Neural cell (in vitro differentiated cells): ENCODE data around the gene PEX7. TPM values are rescaled to one million over a fixed set of nuclear protein-coding genes. Genes with fewer than 3 reads are reported as not detected.
"Not testable (repeated sequence)": the region's sequence is repeated elsewhere in the genome, so short reads cannot be mapped to it uniquely, and the experiment has no call there.

ENCODE experiments used
- H2AFZ ChIP-seq: fragments of 200-600, 300-800 bp; sonication (generic), shearing (Covaris generic); 2 replicates; pipeline ENCODE4 v1.6.0; 2014; ENCODE audit warnings: low read depth, mild to moderate bottlenecking, antibody characterized with exemption, low read length, moderate library complexity
- H3F3A ChIP-seq: fragments of 200-600 bp; shearing (Covaris generic); 2 replicates; pipeline ENCODE4 v1.6.1; 2016; ENCODE audit warnings: mild to moderate bottlenecking, moderate library complexity, mixed read lengths, antibody characterized with exemption, low read length; ENCODE audit not compliant: insufficient read depth, poor library complexity, severe bottlenecking
- H3K27ac ChIP-seq: fragments of 200-600, 300-800 bp; sonication (generic), shearing (Covaris generic); 2 replicates; pipeline ENCODE4 v1.5.1; 2014; ENCODE audit warnings: mild to moderate bottlenecking, low read length, moderate library complexity
- H3K27me3 ChIP-seq: fragments of 300-800, 200-600 bp; sonication (generic), shearing (Covaris generic); 2 replicates; pipeline ENCODE4 v1.6.0; 2014; ENCODE audit warnings: mild to moderate bottlenecking, low read depth, low read length, moderate library complexity; ENCODE audit not compliant: insufficient read depth
- H3K36me3 ChIP-seq: fragments of 300-800, 200-600 bp; sonication (generic), shearing (Covaris generic); 2 replicates; pipeline ENCODE4 v1.5.1; 2014; ENCODE audit warnings: mild to moderate bottlenecking, antibody characterized with exemption, low read length, moderate library complexity; ENCODE audit not compliant: insufficient read depth
- H3K4me2 ChIP-seq: fragments of 300-800, 200-600 bp; sonication (generic), shearing (Covaris generic); 2 replicates; pipeline ENCODE4 v1.6.0; 2014; ENCODE audit warnings: mild to moderate bottlenecking, low read length
- H3K4me3 ChIP-seq: fragments of 300-800, 200-600 bp; sonication (generic), shearing (Covaris generic); 2 replicates; pipeline ENCODE4 v1.5.1; 2014; ENCODE audit warnings: mild to moderate bottlenecking, low read length, moderate library complexity
- H3K79me2 ChIP-seq: fragments of 200-600 bp; shearing (Covaris generic); replicated peaks from 2 replicates; pipeline ENCODE4 v1.6.0; 2014; ENCODE audit warnings: mild to moderate bottlenecking, low read length, moderate library complexity; ENCODE audit not compliant: insufficient read depth
- H3K9ac ChIP-seq: fragments of 300-800, 200-600 bp; sonication (generic), shearing (Covaris generic); 2 replicates; pipeline ENCODE4 v1.6.1; 2016; ENCODE audit warnings: mild to moderate bottlenecking, low read length, mixed read lengths
- H3K9me2 ChIP-seq: fragments of 200-600 bp; shearing (Covaris generic); 2 replicates; pipeline ENCODE4 v1.6.1; 2016; ENCODE audit warnings: mild to moderate bottlenecking, low read length, mixed read lengths; ENCODE audit not compliant: insufficient read depth
- H3K9me3 ChIP-seq: fragments of 200-600, 300-800 bp; sonication (generic), shearing (Covaris generic); 2 replicates; pipeline ENCODE4 v1.6.1; 2016; ENCODE audit warnings: mild to moderate bottlenecking, mixed run types, low read length, moderate library complexity, mixed read lengths
- H4K20me1 ChIP-seq: fragments of 200-600 bp; shearing (Covaris generic); 2 replicates; pipeline ENCODE4 v1.6.1; 2016; ENCODE audit warnings: mild to moderate bottlenecking, mixed run types; ENCODE audit not compliant: insufficient read depth
- CTCF ChIP-seq: fragments of 450-650 bp; IDR thresholded peaks from 2 replicates; pipeline ENCODE4 v1.5.1; 2014; ENCODE audit warnings: antibody characterized with exemption, mild to moderate bottlenecking, moderate library complexity; ENCODE audit not compliant: poor library complexity, severe bottlenecking
- EP300 ChIP-seq: fragments of 450-650 bp; conservative IDR thresholded peaks from 2 replicates; pipeline ENCODE4 v1.6.1; 2014; ENCODE audit warnings: antibody characterized with exemption, mild to moderate bottlenecking, moderate library complexity; ENCODE audit not compliant: poor library complexity, severe bottlenecking
- EZH2 ChIP-seq: fragments of 200-600, 300-800 bp; shearing (Covaris generic), sonication (generic); IDR thresholded peaks from 2 replicates; pipeline ENCODE4 v1.6.1; 2014; ENCODE audit warnings: antibody characterized with exemption, low read length, borderline replicate concordance, mild to moderate bottlenecking; ENCODE audit not compliant: insufficient read depth, poor library complexity, severe bottlenecking
- MXI1 ChIP-seq: fragments of 450-650 bp; conservative IDR thresholded peaks from 2 replicates; pipeline ENCODE4 v1.6.1; 2014; ENCODE audit warnings: antibody characterized with exemption, mild to moderate bottlenecking; ENCODE audit not compliant: poor library complexity, severe bottlenecking
- POLR2AphosphoS5 ChIP-seq: IDR thresholded peaks from 2 replicates; pipeline ENCODE4 v1.6.1; 2012
- RAD21 ChIP-seq: fragments of 450-650 bp; conservative IDR thresholded peaks from 2 replicates; pipeline ENCODE4 v1.6.1; 2014; ENCODE audit warnings: antibody characterized with exemption, mild to moderate bottlenecking, moderate library complexity
- REST ChIP-seq: IDR thresholded peaks from 2 replicates; pipeline ENCODE4 v1.6.1; 2012; ENCODE audit warnings: borderline replicate concordance
- SMC3 ChIP-seq: fragments of 450-650 bp; conservative IDR thresholded peaks from 2 replicates; pipeline ENCODE4 v1.6.1; 2014; ENCODE audit warnings: antibody characterized with exemption, mild to moderate bottlenecking, moderate library complexity; ENCODE audit not compliant: poor library complexity
- TAF1 ChIP-seq: IDR thresholded peaks from 2 replicates; pipeline ENCODE4 v1.6.1; 2012; ENCODE audit warnings: low read depth
- polyA plus RNA-seq: library from polyadenylated mRNA; depleted of rRNA; stranded (reverse); fragments of >200 nt; gene quantifications from 2 replicates; pipeline ENCODE4 v1.2.3, GENCODE V29; 2014

Gene PEX7
- polyA plus RNA-seq, 1 donor from 2014 or later: 10.8 TPM

DNA sequence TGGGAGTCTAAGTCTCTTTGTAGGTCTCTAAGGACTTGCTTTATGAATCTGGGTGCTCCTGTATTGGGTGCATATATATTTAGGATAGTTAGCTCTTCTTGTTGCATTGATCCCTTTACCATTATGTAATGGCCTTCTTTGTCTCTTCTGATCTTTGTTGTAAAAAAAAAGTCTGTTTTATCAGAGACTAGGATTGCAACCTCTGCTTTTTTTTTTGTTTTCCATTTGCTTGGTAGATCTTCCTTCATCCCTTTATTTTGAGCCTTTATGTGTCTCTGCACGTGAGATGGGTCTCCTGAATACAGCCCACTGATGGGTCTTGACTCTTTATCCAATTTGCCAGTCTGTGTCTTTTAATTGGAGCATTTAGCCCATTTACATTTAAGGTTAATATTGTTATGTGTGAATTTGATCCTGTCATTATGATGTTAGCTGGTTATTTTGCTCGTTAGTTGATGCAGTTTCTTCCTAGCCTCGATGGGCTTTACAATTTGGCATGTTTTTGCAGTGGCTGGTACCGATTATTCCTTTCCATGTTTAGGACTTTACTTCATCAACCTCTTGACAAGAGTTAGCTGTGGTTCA, 27.7 kb downstream of the PEX7 start:
- not testable (repeated sequence) for H3K9ac ChIP-seq, H3K27me3 ChIP-seq, H3K9me3 ChIP-seq, H3K36me3 ChIP-seq, H3K27ac ChIP-seq, H3K79me2 ChIP-seq, H3K4me2 ChIP-seq, H4K20me1 ChIP-seq, H3K4me3 ChIP-seq, H3K9me2 ChIP-seq, H2AFZ ChIP-seq, H3F3A ChIP-seq

DNA sequence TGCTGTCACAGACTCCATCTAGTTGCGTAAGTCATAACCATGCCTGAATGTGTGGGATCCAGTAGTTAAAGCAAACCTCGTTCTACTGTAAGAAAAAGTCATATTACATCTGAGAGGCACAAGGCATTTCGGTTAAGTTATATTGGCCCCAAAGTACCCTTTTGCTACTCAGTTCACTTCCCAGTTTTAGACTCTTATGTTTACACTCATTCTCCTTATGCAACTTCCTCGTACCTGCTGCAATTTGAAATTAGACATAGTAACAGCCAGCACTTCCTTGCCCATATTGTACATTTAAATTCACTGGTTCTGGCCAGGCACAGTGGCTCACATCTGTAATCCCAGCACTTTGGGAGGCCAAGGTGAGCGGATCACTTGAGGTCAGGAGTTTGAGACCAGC, 37.0 kb downstream of the PEX7 start:
- no peaks in the 10 kb centered on the region for H3K9me3 ChIP-seq
- no peak overlapping the region for H3K4me2 ChIP-seq
- H4K20me1 ChIP-seq: no peaks in the 10 kb centered on the region
- H3K9me2 ChIP-seq: no peaks in the 10 kb centered on the region
- H3K79me2 ChIP-seq: no peaks in the 10 kb centered on the region
- no peak overlapping the region for H3K9ac ChIP-seq
- TF ChIP-seq POLR2AphosphoS5 (no peak), REST (no peak), CTCF (no peak), TAF1 (no peak), MXI1 (no peak), EZH2 (no peak), SMC3 (no peak), RAD21 (no peak), EP300 (no peak)
- no peaks in the 10 kb centered on the region for H3F3A ChIP-seq
- no peaks in the 10 kb centered on the region for H3K27me3 ChIP-seq
- H2AFZ ChIP-seq: no peak overlapping the region
- H3K27ac ChIP-seq: no peak overlapping the region
- no peaks in the 10 kb centered on the region for H3K36me3 ChIP-seq
- H3K4me3 ChIP-seq: no peak overlapping the region

GRCh38 chr6:136860043-136860442, 37.7 kb downstream of the PEX7 start:
- no peaks in the 10 kb centered on the region for H3K27me3 ChIP-seq
- H3K9me3 ChIP-seq: no peaks in the 10 kb centered on the region
- no peak overlapping the region for H2AFZ ChIP-seq
- H4K20me1 ChIP-seq: no peaks in the 10 kb centered on the region
- TF ChIP-seq CTCF: no peak
- no peak for TF ChIP-seq SMC3
- no peak for TF ChIP-seq REST
- no peak for TF ChIP-seq TAF1
- TF ChIP-seq EP300: no peak
- no peak for TF ChIP-seq EZH2
- TF ChIP-seq RAD21: no peak
- no peak for TF ChIP-seq MXI1
- TF ChIP-seq POLR2AphosphoS5: no peak
- H3K9ac ChIP-seq: no peak overlapping the region
- H3K9me2 ChIP-seq: no peaks in the 10 kb centered on the region
- no peaks in the 10 kb centered on the region for H3K36me3 ChIP-seq
- no peak overlapping the region for H3K27ac ChIP-seq
- no peaks in the 10 kb centered on the region for H3F3A ChIP-seq
- no peak overlapping the region for H3K4me3 ChIP-seq
- no peaks in the 10 kb centered on the region for H3K79me2 ChIP-seq
- H3K4me2 ChIP-seq: no peak overlapping the region
